Activated B cell treated with CpG ODN at 0.5 μM for 24 hours (primary cell): ENCODE measurements around the gene C3orf33. TPM values are rescaled to one million over a fixed set of nuclear protein-coding genes. Genes with fewer than 3 reads are reported as not detected.

Source experiments
- ATAC-seq: fragments of 200-7000 bp; cut with Tn5 transposase; one replicate; pipeline ENCODE4 v1.10.0; 2021; ENCODE audit warnings: low read depth, mild to moderate bottlenecking, moderate library complexity
- CTCF ChIA-PET: fragments of 350-600 bp; sonication (Branson Sonifier 250); formaldehyde crosslinking; loops from one replicate; lab custom pipeline; 2021; ENCODE audit warnings: antibody characterized with exemption; lab: Charles Lee
- POLR2A ChIA-PET: fragments of 350-600 bp; sonication (Branson Sonifier 250); formaldehyde crosslinking; loops from one replicate; lab custom pipeline; 2021; ENCODE audit warnings: antibody characterized with exemption; lab: Charles Lee
- DNase-seq: peaks from one replicate; pipeline ENCODE4 v3.0.0; 2022
- H3K27ac Mint-ChIP-seq: one replicate; pipeline ENCODE4 v1.8.0; 2020; ENCODE audit warnings: mixed read lengths
- H3K27me3 Mint-ChIP-seq: one replicate; pipeline ENCODE4 v1.8.0; 2021; ENCODE audit warnings: mixed read lengths
- H3K36me3 Mint-ChIP-seq: one replicate; pipeline ENCODE4 v1.8.0; 2021; ENCODE audit warnings: low read depth, mixed read lengths
- H3K4me1 Mint-ChIP-seq: one replicate; pipeline ENCODE4 v1.8.0; 2021; ENCODE audit warnings: mixed read lengths
- H3K4me3 Mint-ChIP-seq: one replicate; pipeline ENCODE4 v1.8.0; 2020; ENCODE audit warnings: mild to moderate bottlenecking, mixed read lengths
- H3K9me3 Mint-ChIP-seq: one replicate; pipeline ENCODE4 v1.8.0; 2020; ENCODE audit warnings: mixed read lengths
- CTCF ChIP-seq: fragments of 200-600 bp; IDR thresholded peaks from one replicate; pipeline ENCODE4 v1.8.0; 2022; ENCODE audit warnings: antibody characterized with exemption, mild to moderate bottlenecking
- intact Hi-C: fragments of 100-400 bp; cut with micrococcal nuclease; formaldehyde crosslinking; loops from one replicate; pipeline ENCODE4 v1.15.1; 2024
- total RNA-seq: library from RNA; stranded (reverse); gene quantifications from 2 replicates; pipeline ENCODE4 v1.2.3, GENCODE V29; 2022

The C3orf33 gene
- total RNA-seq, 1 donor from 2014 or later: 1.6 TPM

GRCh38 chr3:155745795-155746550 lies 60.1 kb downstream of the C3orf33 start:
- no peak for TF ChIP-seq CTCF
- Mint-ChIP-seq H3K9me3 (no peaks in the 10 kb centered on the region), H3K27me3 (peaks cover 12% of the 10 kb centered on the region), H3K4me1 (peaks cover 25% of the 10 kb centered on the region), H3K4me3 (peak overlapping the region; percentile 87), H3K36me3 (no peaks in the 10 kb centered on the region), H3K27ac (no peak overlapping the region)
- ChIA-PET CTCF (interaction anchor here (3.0 kb wide), 1 partner anchor 60 kb away, joined by 9 read pairs; the partner anchor contains the start of gene C3orf33), POLR2A (no interaction called here)
- DNase-seq (no peak), ATAC-seq (no peak)
- intact Hi-C loops: loop anchor here (2.0 to 10.0 kb wide), 2 partner anchors 125 to 1429 kb away; partner anchors contain the start of gene GMPS

- peak within 1 kb of the TSS; percentile 87 for H3K4me3 Mint-ChIP-seq
- peaks cover 20% of the 10 kb centered on the region for H3K27me3 Mint-ChIP-seq
- TF ChIP-seq CTCF: no peak
- ChIA-PET POLR2A (no interaction called here), CTCF (interaction anchor here (0.5 to 3.0 kb wide), 2 partner anchors 43 to 61 kb away, joined by 5 to 9 read pairs; partner anchors contain the start of gene C3orf33)
- ATAC-seq: peak; percentile 81
- intact Hi-C loops: loop anchor here (1.0 to 10.0 kb wide), 4 partner anchors 63 to 1430 kb away; partner anchors contain the start of genes C3orf33, GMPS and SLC33A1
- DNase-seq: peak; percentile 20
- no peaks in the 10 kb centered on the region for H3K36me3 Mint-ChIP-seq
- peak within 1 kb of the TSS; percentile 66 for H3K27ac Mint-ChIP-seq
- no peaks in the 10 kb centered on the region for H3K9me3 Mint-ChIP-seq
- H3K4me1 Mint-ChIP-seq: peaks cover 25% of the 10 kb centered on the region
Measured at GRCh38 chr3:155744626-155745324, 61.3 kb downstream of the C3orf33 start, which contains the start of gene PLCH1. Gene PLCH1 (minus strand): TSS chr3:155745071. CDS start chr3:155704224, 40,847 bp downstream.

- no peak for TF ChIP-seq CTCF
- intact Hi-C loops: loop anchor here (1.0 to 10.0 kb wide), 4 partner anchors 63 to 1431 kb away; partner anchors contain the start of genes C3orf33, GMPS and SLC33A1
- no peaks in the 10 kb centered on the region for H3K9me3 Mint-ChIP-seq
- H3K4me3 Mint-ChIP-seq: peak overlapping the region; percentile 87
- H3K4me1 Mint-ChIP-seq: peaks cover 26% of the 10 kb centered on the region
- H3K27ac Mint-ChIP-seq: peak overlapping the region; percentile 66
- H3K27me3 Mint-ChIP-seq: peaks cover 24% of the 10 kb centered on the region
- ATAC-seq: peak; percentile 44
- DNase-seq: peak; percentile 42
- H3K36me3 Mint-ChIP-seq: no peaks in the 10 kb centered on the region
- CTCF ChIA-PET: interaction anchor here (0.5 to 3.0 kb wide), 2 partner anchors 42 to 62 kb away, joined by 5 to 9 read pairs; partner anchors contain the start of gene C3orf33
- POLR2A ChIA-PET: no interaction called here
Measured at GRCh38 chr3:155744010-155744625, 62.0 kb downstream of the C3orf33 start.

GRCh38 chr3:155743606-155744005 lies 62.5 kb downstream of the C3orf33 start:
- ATAC-seq (no peak), DNase-seq (no peak)
- TF ChIP-seq CTCF: no peak
- intact Hi-C loops: loop anchor here (1.0 to 10.0 kb wide), 4 partner anchors 64 to 1431 kb away; partner anchors contain the start of genes C3orf33, GMPS and SLC33A1
- H3K4me3 Mint-ChIP-seq: peak overlapping the region; percentile 87
- H3K27me3 Mint-ChIP-seq: peaks cover 26% of the 10 kb centered on the region
- CTCF ChIA-PET: no interaction called here
- peaks cover 28% of the 10 kb centered on the region for H3K4me1 Mint-ChIP-seq
- no peaks in the 10 kb centered on the region for H3K9me3 Mint-ChIP-seq
- peak overlapping the region; percentile 27 for H3K27ac Mint-ChIP-seq
- no peaks in the 10 kb centered on the region for H3K36me3 Mint-ChIP-seq
- POLR2A ChIA-PET: no interaction called here
